ENCODE measurements around the gene CDH16.
"Not testable (repeated sequence)": the region's sequence is repeated elsewhere in the genome, so short reads cannot be mapped to it uniquely, and the experiment has no call there.

CDH16 gene, protein sequence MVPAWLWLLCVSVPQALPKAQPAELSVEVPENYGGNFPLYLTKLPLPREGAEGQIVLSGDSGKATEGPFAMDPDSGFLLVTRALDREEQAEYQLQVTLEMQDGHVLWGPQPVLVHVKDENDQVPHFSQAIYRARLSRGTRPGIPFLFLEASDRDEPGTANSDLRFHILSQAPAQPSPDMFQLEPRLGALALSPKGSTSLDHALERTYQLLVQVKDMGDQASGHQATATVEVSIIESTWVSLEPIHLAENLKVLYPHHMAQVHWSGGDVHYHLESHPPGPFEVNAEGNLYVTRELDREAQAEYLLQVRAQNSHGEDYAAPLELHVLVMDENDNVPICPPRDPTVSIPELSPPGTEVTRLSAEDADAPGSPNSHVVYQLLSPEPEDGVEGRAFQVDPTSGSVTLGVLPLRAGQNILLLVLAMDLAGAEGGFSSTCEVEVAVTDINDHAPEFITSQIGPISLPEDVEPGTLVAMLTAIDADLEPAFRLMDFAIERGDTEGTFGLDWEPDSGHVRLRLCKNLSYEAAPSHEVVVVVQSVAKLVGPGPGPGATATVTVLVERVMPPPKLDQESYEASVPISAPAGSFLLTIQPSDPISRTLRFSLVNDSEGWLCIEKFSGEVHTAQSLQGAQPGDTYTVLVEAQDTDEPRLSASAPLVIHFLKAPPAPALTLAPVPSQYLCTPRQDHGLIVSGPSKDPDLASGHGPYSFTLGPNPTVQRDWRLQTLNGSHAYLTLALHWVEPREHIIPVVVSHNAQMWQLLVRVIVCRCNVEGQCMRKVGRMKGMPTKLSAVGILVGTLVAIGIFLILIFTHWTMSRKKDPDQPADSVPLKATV

DNA sequence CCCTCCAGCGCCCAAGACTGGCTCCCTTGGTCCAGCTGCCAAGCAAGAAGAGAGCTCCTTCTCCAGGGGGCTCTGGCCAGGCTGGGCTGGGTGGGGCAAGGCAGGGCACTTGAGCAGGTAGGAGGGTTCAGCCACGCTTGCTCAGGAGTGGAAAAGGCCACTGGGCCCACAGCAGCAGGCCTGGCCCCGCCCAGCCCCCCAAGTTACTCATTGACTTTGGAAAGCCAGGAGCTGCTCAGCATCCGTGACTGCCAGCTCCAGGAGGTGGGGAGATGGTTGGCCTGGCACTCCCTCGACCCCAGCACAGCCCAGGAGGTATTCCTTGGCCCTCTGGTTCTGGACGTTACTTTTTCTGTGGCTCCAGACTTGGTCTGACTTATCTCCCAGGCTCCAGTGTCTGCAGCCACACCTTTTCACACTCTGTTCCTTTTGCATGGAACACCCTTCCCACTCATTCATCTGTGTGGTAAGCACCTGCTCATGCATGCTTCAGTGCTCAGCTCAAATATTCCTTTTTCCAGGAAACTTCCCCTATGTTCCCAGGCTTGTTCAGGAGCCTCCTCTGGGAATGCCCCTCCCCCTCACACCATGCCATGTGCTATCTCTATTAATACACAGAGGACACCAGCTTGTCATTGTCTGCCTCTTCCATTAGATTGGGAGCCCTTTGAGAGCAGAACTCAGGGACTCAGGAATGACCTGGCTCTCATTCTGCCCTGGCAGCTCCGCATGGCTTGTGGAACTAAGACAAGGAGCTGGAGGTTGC is at the start of gene CDH16:
Gene CDH16, minus strand, starts transcription at position 83 of the 766 bp plus-strand sequence. CDS start 820 bp downstream, outside the sequence.
- no peak for DNase-seq

GRCh38 chr16:66964049-66964448 is 45.4 kb upstream of the CDH16 start:
- no peak for DNase-seq

DNA sequence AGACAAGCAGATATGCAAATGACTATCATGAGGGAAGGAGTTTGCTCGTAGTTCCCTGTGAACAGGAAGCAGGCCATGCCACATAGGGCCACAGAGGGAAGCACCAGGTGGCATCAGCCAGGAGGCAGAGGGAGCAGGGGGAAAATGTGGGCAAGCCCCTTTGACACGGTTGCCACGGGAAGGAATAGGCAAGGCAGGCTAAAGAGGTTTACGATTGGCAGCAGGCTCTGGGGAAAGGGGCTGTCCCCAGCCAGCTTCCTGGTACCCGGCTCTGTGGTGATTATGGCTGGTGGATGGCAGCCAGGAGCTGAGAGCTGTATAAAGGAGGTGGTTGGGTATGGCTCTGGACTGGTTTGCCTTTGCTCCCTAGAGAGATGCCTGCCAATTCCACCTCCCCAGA is 43.2 kb upstream of the CDH16 start:
- DNase-seq, result no peak

DNA sequence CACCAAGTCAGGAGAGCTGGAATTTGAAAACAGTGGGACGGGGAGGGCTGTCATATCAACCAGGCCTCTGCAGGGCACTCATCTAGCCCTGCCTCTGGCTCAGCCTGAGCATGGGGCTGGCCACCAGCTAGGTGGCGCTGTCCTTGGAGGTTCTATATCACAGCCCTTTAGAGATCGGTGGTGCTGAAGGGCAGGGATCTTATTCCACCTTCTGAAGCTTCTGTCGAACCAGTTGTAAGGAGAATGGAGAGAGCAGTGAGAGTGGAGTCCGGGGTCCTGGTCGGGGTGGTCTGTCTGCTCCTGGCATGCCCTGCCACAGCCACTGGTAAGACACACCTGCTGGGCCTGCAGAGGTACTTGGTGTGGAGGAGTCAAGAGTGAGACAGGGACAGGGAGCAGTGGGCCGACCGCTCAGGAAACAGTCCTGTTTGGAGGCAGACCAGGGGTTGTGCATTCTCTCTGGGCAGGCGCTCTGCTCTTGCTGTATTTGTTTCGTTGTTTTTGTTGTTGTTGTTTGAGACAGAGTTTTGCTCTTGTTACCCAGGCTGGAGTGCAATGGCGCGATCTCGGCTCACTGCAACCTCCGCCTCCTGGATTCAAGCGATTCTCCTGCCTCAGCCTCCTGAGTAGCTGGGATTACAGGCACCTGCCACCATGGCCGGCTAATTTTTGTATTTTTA is 42.5 kb upstream of the CDH16 start, which contains the start of gene CES3:
Gene CES3, plus strand, starts transcription at position 202 of the 680 bp plus-strand sequence. Its CDS starts 42 bp downstream, at position 244.
- peak; percentile 43 for DNase-seq

GRCh38 chr16:66960270-66960669 is 41.6 kb upstream of the CDH16 start:
- DNase-seq, result no peak

DNA sequence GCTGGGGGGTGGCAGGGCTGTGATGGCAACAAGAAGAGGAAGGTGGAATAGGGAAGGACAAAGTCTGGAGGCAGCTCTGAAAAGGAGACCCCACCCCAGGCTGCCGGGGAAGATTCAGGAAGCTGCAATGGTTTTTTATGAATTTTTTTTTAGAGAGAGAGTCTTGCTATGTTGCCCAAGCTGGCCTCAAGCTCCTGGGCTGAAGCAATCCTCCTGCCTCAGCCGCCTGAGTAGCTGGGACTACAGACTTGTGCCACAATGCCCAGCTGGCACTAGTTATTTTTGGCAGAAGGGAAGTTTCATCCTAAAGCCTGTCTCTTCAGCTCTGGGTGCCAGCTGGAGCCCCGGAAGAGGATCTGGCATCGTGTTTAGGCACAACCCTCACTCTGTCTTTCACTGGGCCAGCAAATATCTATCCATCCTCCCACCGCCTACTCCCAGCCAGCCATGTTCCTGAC is 41.0 kb upstream of the CDH16 start:
- no peak for DNase-seq

GRCh38 chr16:66958857-66959703 is 40.4 kb upstream of the CDH16 start:
- DNase-seq, result no peak

- not testable (repeated sequence) for DNase-seq
Observed at GRCh38 chr16:66956154-66956457, 37.4 kb upstream of the CDH16 start.

GRCh38 chr16:66955363-66956153 is 36.9 kb upstream of the CDH16 start:
- DNase-seq, result not testable (repeated sequence)

DNA sequence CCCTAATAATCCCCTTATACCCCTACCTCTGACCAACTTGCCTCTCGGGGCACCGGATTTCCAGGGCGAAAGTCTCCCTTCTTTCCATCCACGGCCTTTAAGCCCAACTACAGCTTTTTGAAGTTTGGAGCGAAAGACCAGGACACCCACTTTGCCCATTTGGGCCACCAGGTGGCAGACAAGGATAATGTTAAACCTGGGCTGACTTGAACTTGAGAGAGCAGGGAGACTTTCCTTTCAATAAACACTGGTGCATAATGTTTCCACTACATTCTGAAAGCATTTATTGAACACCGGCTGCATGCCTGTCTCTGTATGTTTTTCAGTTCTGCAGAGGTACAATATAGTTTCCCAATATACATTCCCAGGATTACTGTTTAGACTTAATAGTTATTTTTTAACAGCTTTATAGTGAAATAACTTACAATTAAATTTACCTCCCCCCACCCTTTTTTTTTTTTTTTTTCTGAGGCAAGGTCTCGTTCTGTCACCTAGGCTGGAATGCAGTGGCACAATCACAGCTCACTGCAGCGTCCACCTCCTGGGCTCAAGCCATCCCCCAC is 35.5 kb upstream of the CDH16 start:
- DNase-seq, result peak; percentile 72

DNA sequence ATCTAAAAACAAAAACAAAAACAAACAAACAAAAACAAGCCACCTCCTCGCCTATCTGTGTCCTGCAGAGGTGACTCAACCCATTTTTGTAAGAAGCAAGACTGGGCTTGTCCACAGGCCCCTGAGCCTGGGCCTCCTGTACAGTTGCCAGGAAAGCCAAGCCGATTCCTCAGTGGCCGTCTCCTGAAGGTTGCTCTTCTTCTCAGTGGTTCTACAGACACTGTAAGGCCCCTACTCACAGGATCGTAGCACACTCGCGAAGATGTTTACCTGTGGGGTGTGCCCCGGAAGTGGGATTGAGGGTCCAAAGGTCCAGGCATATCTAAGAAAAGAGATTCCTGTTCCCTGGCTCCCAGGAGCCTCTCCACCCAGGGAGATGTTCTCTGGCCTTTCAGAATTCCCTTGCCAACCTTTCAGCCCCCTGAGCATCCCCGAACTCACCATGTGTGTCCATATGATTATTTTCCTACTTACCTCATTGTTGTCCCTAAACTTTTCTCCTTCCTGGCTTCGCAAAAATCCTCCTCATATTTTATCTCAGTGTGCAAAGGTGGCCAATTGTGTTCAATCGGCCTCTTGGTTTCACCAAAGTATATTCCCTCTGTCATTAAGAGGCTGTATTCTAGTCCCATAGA is 34.9 kb upstream of the CDH16 start:
- no peak for DNase-seq

DNA sequence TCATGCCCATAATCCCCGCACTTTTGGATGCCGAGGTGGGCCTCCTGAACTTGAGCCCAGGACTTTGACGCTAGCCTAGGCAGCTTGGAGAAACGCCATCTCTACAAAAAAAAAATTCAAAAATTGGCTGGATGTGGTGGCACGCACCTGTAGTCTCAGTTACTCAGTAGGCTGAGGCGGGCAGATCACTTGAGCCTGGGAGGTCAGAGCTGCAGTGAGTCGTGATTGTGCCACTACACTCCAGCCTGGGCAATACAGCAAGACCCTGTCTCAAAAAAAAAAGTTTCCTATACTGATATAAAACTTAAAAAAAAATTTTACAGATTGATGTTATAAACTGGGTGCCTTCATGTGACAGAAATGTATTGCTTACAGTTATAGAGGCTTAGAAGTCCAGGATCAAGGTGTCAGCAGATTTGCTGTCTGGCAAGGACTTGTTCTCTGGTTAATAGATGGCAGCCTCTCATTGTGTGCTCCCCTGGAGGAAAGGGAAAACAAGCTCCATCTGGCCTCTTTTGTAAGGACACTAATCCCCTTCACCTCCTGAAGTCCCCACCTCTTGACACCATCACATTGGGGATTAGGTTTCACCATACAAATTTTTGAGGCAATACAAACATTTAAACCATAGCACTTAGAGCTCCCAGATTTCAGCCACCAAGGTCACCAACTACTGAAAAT is 33.9 kb upstream of the CDH16 start:
- DNase-seq, result no peak

DNA sequence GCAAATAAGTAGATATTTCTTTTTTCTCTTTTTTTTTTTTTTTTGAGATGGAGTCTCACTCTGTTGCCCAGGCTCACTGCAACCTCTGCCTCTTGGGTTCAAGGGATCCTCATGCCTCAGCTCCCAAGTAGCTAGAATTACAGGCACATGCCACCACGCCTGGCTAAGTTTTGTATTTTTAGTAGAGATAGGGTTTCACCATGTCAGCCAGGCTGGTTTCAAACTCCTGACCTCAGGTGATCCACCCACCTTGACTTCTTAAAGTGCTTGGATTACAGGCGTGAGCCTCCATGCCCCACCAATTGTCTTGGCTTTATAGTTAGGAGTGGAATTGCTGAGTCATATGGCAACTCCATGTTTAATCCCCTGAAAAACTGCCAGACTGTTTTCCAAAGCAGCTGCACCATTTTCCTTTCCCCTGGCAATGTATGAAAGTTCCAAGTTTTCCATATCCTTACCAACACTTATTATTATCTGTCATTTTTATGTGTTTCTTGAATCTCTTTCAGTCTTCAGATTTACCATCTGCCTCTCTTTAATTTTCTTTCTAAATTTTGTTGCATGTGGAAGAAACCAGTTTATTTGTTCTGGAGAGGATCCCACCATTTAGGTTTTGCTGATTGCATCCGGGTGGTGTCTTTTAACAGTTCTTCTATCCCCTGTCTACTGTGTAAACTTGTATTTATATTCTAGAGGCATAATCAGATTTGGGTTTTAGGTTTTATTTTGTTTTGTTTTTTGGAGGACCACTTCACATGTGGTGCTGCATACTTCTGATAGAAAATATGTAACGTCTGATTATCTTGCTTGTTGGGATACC is 32.5 kb upstream of the CDH16 start:
- DNase-seq, result no peak

GRCh38 chr16:66950437-66950836 is 31.8 kb upstream of the CDH16 start:
- no peak for DNase-seq

GRCh38 chr16:66949472-66949871 is 30.8 kb upstream of the CDH16 start:
- no peak for DNase-seq

GRCh38 chr16:66948837-66949225 is 30.1 kb upstream of the CDH16 start:
- no peak for DNase-seq

DNA sequence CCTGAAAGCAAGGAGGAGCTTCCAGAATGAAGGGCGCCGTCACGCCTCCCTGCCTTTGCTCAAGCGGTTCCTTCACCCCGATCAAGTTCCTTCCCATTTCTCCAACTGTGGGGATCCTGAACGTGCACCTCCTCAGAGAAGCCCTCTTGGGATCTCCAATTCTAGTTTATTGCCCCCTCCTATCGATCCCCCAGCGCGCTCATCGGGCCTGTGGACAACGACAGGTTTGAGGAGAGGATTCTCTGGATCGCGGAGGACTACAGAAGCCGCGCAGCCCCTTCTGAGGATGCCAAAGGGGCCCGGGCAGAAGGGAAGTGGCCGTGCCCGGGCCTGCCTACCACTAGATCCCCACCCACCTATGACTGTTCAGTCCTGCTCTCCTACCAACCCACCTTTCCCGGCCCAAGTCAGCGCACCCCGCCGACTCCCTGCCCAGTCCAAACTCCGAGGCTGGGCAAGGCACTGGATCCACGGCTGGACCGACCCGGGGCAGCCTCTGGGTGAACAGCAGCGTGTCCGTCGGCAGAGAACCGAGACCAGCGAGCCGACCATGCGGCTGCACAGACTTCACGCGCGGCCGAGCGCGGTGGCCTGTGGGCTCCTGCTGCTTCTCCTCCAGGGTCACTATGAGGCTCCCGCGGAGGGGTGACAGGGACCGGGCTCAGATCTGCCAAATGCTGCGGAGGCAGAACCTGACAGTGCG is 29.6 kb upstream of the CDH16 start:
- no peak for DNase-seq
